GM18498 (cell line): ENCODE measurements around the gene LRIT2.
"Not testable (repeated sequence)": the region's sequence is repeated elsewhere in the genome, so short reads cannot be mapped to it uniquely, and the experiment has no call there.

ENCODE experiments used
- ATAC-seq: cut with Tn5 transposase; IDR thresholded peaks from one replicate; pipeline ENCODE4 v1.9.1; 2021; ENCODE audit warnings: mild to moderate bottlenecking, moderate library complexity; ENCODE audit not compliant: unreplicated experiment

The LRIT2 gene

GRCh38 chr10:84185526-84186175 lies 39.7 kb downstream of the LRIT2 start:
- no peak for ATAC-seq

GRCh38 chr10:84184517-84184916 lies 40.8 kb downstream of the LRIT2 start:
- ATAC-seq = no peak

GRCh38 chr10:84181631-84182030 lies 43.7 kb downstream of the LRIT2 start:
- no peak for ATAC-seq

GRCh38 chr10:84180386-84180785 lies 45.0 kb downstream of the LRIT2 start:
- ATAC-seq = not testable (repeated sequence)

GRCh38 chr10:84179059-84179710 lies 46.2 kb downstream of the LRIT2 start:
- peak; percentile 88 for ATAC-seq

- no peak for ATAC-seq
Observed at GRCh38 chr10:84178160-84178609, 47.2 kb downstream of the LRIT2 start.

GRCh38 chr10:84177541-84178141 lies 47.7 kb downstream of the LRIT2 start:
- peak; percentile 58 for ATAC-seq

GRCh38 chr10:84176836-84177474 lies 48.4 kb downstream of the LRIT2 start:
- ATAC-seq = no peak

- ATAC-seq = no peak
Observed at GRCh38 chr10:84176351-84176750, 49.0 kb downstream of the LRIT2 start.

- ATAC-seq = no peak
Observed at GRCh38 chr10:84175436-84175835, 49.9 kb downstream of the LRIT2 start.

GRCh38 chr10:84173501-84173929 lies 51.8 kb downstream of the LRIT2 start, which contains the start of gene GPR15LG:
GPR15LG (plus strand) TSS chr10:84173801; CDS start chr10:84173852, 51 bp downstream.
- peak; percentile 35 for ATAC-seq

GRCh38 chr10:84172467-84173356 lies 52.6 kb downstream of the LRIT2 start:
- peak; percentile 58 for ATAC-seq

- peak; percentile 40 for ATAC-seq
Observed at GRCh38 chr10:84171700-84172466, 53.5 kb downstream of the LRIT2 start.

- ATAC-seq = not testable (repeated sequence)
Observed at GRCh38 chr10:84171237-84171636, 54.1 kb downstream of the LRIT2 start.
